T-cell (primary cell): ENCODE results near the gene CD96. TPM values are rescaled to one million over a fixed set of nuclear protein-coding genes. Genes with fewer than 3 reads are reported as not detected.

Source experiments
- ATAC-seq, 4 experiments: fragments of 200-7000 bp in 3 of 4; fragments of 150-1000 bp in 1 of 4; cut with Tn5 transposase; replicated peaks in 1 of 4; 1 replicate in 3 of 4; 2 replicates in 1 of 4; pipeline ENCODE4 v1.10.0; 2021; ENCODE audit warnings: moderate library complexity in 3 of 4, mild to moderate bottlenecking in 2 of 4, moderate number of reproducible peaks in 1 of 4
- CTCF ChIA-PET, 2 donors: fragments of 300-600 bp; sonication (Branson Sonifier 250); formaldehyde crosslinking; loops; one replicate each; lab custom pipeline; 2022; ENCODE audit warnings: antibody characterized with exemption in 2 of 2; lab: Charles Lee
- POLR2A ChIA-PET, 2 donors: fragments of 300-600 bp; sonication (Branson Sonifier 250); formaldehyde crosslinking; loops; one replicate each; lab custom pipeline; 2022; ENCODE audit warnings: antibody characterized with exemption in 2 of 2; lab: Charles Lee
- DNase-seq, 35 experiments: peaks; one replicate each; pipeline versions ENCODE4 v3.0.0 to v3.0.0-alpha.2; 2013 to 2023
- H3K27ac ChIP-seq: one replicate; pipeline ENCODE4 v1.5.1; 2013; ENCODE audit warnings: low read length
- H3K27me3 ChIP-seq, 2 experiments: replicated peaks in 1 of 2; 1 replicate in 1 of 2; 2 replicates in 1 of 2; pipeline versions ENCODE4 v1.6.1 to v1.7.0; 2013; ENCODE audit warnings: low read length in 1 of 2, mixed read lengths in 1 of 2; ENCODE audit not compliant: control insufficient read depth in 2 of 2, insufficient read depth in 2 of 2; ENCODE audit errors: extremely low read depth in 1 of 2
- H3K36me3 ChIP-seq, 2 donors: 1 replicate in 1 of 2; 2 replicates in 1 of 2; pipeline versions ENCODE4 v1.6.1 to v1.7.0; 2013; ENCODE audit warnings: low read length in 1 of 2; ENCODE audit not compliant: control insufficient read depth in 2 of 2, insufficient read depth in 1 of 2; ENCODE audit errors: extremely low read depth in 1 of 2
- H3K4me1 ChIP-seq, 2 experiments: 1 replicate in 1 of 2; 2 replicates in 1 of 2; pipeline versions ENCODE4 v1.6.1 to v1.7.0; 2013; ENCODE audit warnings: low read length in 2 of 2, mixed read lengths in 1 of 2; ENCODE audit not compliant: insufficient read depth in 2 of 2, control insufficient read depth in 1 of 2; ENCODE audit errors: extremely low read depth in 1 of 2
- H3K4me3 ChIP-seq, 2 donors: 1 replicate in 1 of 2; 2 replicates in 1 of 2; pipeline versions ENCODE4 v1.5.1 to v1.7.0; 2013; ENCODE audit warnings: mild to moderate bottlenecking in 2 of 2, low read length in 1 of 2, moderate library complexity in 1 of 2; ENCODE audit not compliant: control insufficient read depth in 1 of 2; ENCODE audit errors: extremely low read depth in 1 of 2
- H3K9me3 ChIP-seq: 2 replicates; pipeline ENCODE4 v1.7.0; 2013
- H3K27ac Mint-ChIP-seq, 2 donors: one replicate each; pipeline ENCODE4 v1.8.0; 2020 to 2021; ENCODE audit warnings: mild to moderate bottlenecking in 2 of 2, mixed read lengths in 2 of 2
- H3K27me3 Mint-ChIP-seq, 2 donors: one replicate each; pipeline ENCODE4 v1.8.0; 2021 to 2022; ENCODE audit warnings: mixed read lengths in 2 of 2
- H3K36me3 Mint-ChIP-seq: one replicate; pipeline ENCODE4 v1.8.0; 2021; ENCODE audit warnings: mixed read lengths
- H3K4me1 Mint-ChIP-seq, 3 donors: one replicate each; pipeline ENCODE4 v1.8.0; 2020 to 2022; ENCODE audit warnings: mixed read lengths in 3 of 3, mild to moderate bottlenecking in 1 of 3
- H3K4me3 Mint-ChIP-seq, 3 donors: one replicate each; pipeline ENCODE4 v1.8.0; 2020 to 2022; ENCODE audit warnings: mild to moderate bottlenecking in 3 of 3, mixed read lengths in 3 of 3, moderate library complexity in 3 of 3
- H3K9me3 Mint-ChIP-seq, 3 donors: one replicate each; pipeline ENCODE4 v1.8.0; 2020 to 2022; ENCODE audit warnings: mixed read lengths in 3 of 3
- WGBS: methylation state at CpG from one replicate; pipeline ENCODE4 v1.1.5; 2013; ENCODE audit warnings: missing lambda C conversion rate; ENCODE audit not compliant: insufficient coverage; 5-methylcytosine and 5-hydroxymethylcytosine counted together
- total RNA-seq, 35 experiments: library from RNA in 6 of 35; stranded (reverse) in 6 of 35; fragments of 120-200 nt in 1 of 35; gene quantifications; one replicate each; pipeline versions ENCODE4 v1.2.1 to v1.2.4 and lab custom pipeline; 2013 to 2026

The CD96 gene
- total RNA-seq, 5 donors from 2014 or later (not counting 1 experiment from before 2014, with no cell fraction given) = 183 to 229 (median 203) TPM

- H3K4me3 Mint-ChIP-seq = no peak overlapping the region
- POLR2A ChIA-PET = interaction anchor here in 1 of 2 donors (0.6 to 0.7 kb wide), 2 partner anchors 38 to 283 kb away, joined by 3 read pairs; no protein-coding TSS in a partner anchor
- ATAC-seq = peak; percentile 63 to 86 (median 69)
Measured at GRCh38 chr3:111577798-111578685, 36.0 kb downstream of the CD96 start.

GRCh38 chr3:111578867-111579266 lies 36.9 kb downstream of the CD96 start:
- no peak overlapping the region for H3K27ac ChIP-seq
- peak overlapping the region in 1 of 2 donors; percentile 50 for H3K27ac Mint-ChIP-seq
- peaks cover 72% of the 10 kb centered on the region for H3K36me3 Mint-ChIP-seq
- H3K9me3 ChIP-seq = no peaks in the 10 kb centered on the region
- POLR2A ChIA-PET = interaction anchor here in 1 of 2 donors (0.6 to 0.7 kb wide), 2 partner anchors 32 to 1127 kb away, joined by 3 to 4 read pairs; no protein-coding TSS in a partner anchor
- H3K36me3 ChIP-seq = peaks cover 0 to 67% of the 10 kb centered on the region in 2 donors
- 83% methylated on average over 1 of the region's 4 CpGs for WGBS
- no peak overlapping the region for H3K4me3 Mint-ChIP-seq
- CTCF ChIA-PET = interaction anchor here (0.7 to 2.3 kb wide), 9 partner anchors 28 to 434 kb away, joined by 3 to 22 read pairs (median 4); no protein-coding TSS in a partner anchor
- no peaks in the 10 kb centered on the region for H3K27me3 ChIP-seq
- H3K4me1 Mint-ChIP-seq = peaks cover 51 to 69% (median 68%) of the 10 kb centered on the region in 3 donors
- ATAC-seq (no peak), DNase-seq (no peak)
- no peaks in the 10 kb centered on the region for H3K4me1 ChIP-seq
- no peaks in the 10 kb centered on the region for H3K27me3 Mint-ChIP-seq
- H3K9me3 Mint-ChIP-seq = no peaks in the 10 kb centered on the region
- H3K4me3 ChIP-seq = no peak overlapping the region

More at GRCh38 chr3:111577798-111578685, 36.0 kb downstream of the CD96 start:
- H3K27me3 ChIP-seq = no peaks in the 10 kb centered on the region
- Mint-ChIP-seq H3K9me3 (no peaks in the 10 kb centered on the region), H3K27ac (peak overlapping the region; percentile 16 to 46), H3K36me3 (peaks cover 73% of the 10 kb centered on the region), H3K4me1 (peaks cover 59 to 73% (median 69%) of the 10 kb centered on the region in 3 donors), H3K27me3 (no peaks in the 10 kb centered on the region)
- no peaks in the 10 kb centered on the region for H3K4me1 ChIP-seq
- no peaks in the 10 kb centered on the region for H3K9me3 ChIP-seq
- no peak overlapping the region for H3K27ac ChIP-seq
- H3K4me3 ChIP-seq = no peak overlapping the region
- WGBS = no CpG with 5 or more reads among the region's 4 CpGs
- H3K36me3 ChIP-seq = peaks cover 0 to 62% of the 10 kb centered on the region in 2 donors
- peak in 1 of 35 experiments; percentile 58 for DNase-seq
- CTCF ChIA-PET = interaction anchor here (0.7 to 2.3 kb wide), 16 partner anchors 12 to 435 kb away, joined by 3 to 22 read pairs (median 3); no protein-coding TSS in a partner anchor

GRCh38 chr3:111579495-111579894 lies 37.5 kb downstream of the CD96 start:
- H3K9me3 Mint-ChIP-seq = no peaks in the 10 kb centered on the region
- no peak for ATAC-seq
- Histone ChIP-seq H3K9me3 (no peaks in the 10 kb centered on the region), H3K4me1 (no peaks in the 10 kb centered on the region), H3K4me3 (no peak overlapping the region), H3K36me3 (peaks cover 0 to 74% of the 10 kb centered on the region in 2 donors), H3K27me3 (no peaks in the 10 kb centered on the region), H3K27ac (no peak overlapping the region)
- no peak for DNase-seq
- peaks cover 55 to 71% (median 68%) of the 10 kb centered on the region in 3 donors for H3K4me1 Mint-ChIP-seq
- H3K27ac Mint-ChIP-seq = no peak overlapping the region
- ChIA-PET POLR2A (interaction anchor here in 1 of 2 donors (0.6 to 0.7 kb wide), 2 partner anchors 31 to 1128 kb away, joined by 3 to 4 read pairs; no protein-coding TSS in a partner anchor), CTCF (interaction anchor here in 1 of 2 donors (0.5 kb wide), 1 partner anchor 126 kb away, joined by 6 read pairs; no protein-coding TSS in a partner anchor)
- no peaks in the 10 kb centered on the region for H3K27me3 Mint-ChIP-seq
- WGBS = 95% methylated on average over 4 of the region's 5 CpGs
- peaks cover 77% of the 10 kb centered on the region for H3K36me3 Mint-ChIP-seq
- no peak overlapping the region for H3K4me3 Mint-ChIP-seq

- ChIA-PET CTCF (no interaction called here), POLR2A (no interaction called here)
- peaks cover 86% of the 10 kb centered on the region for H3K36me3 Mint-ChIP-seq
- peaks cover 60 to 64% (median 60%) of the 10 kb centered on the region in 3 donors for H3K4me1 Mint-ChIP-seq
- ATAC-seq (no peak), DNase-seq (no peak)
- H3K9me3 Mint-ChIP-seq = no peaks in the 10 kb centered on the region
- 90% methylated on average over 2 of the region's 2 CpGs for WGBS
- H3K9me3 ChIP-seq = no peaks in the 10 kb centered on the region
- peak overlapping the region; percentile 7 to 61 for H3K27ac Mint-ChIP-seq
- H3K27me3 Mint-ChIP-seq = no peaks in the 10 kb centered on the region
- H3K36me3 ChIP-seq = peaks cover 0 to 86% of the 10 kb centered on the region in 2 donors
- no peaks in the 10 kb centered on the region for H3K4me1 ChIP-seq
- H3K27ac ChIP-seq = no peak overlapping the region
- no peak overlapping the region for H3K4me3 Mint-ChIP-seq
- H3K4me3 ChIP-seq = no peak overlapping the region
- H3K27me3 ChIP-seq = no peaks in the 10 kb centered on the region
Measured at GRCh38 chr3:111581403-111582119, 39.6 kb downstream of the CD96 start.

GRCh38 chr3:111582120-111582474 lies 40.1 kb downstream of the CD96 start:
- Mint-ChIP-seq H3K27me3 (no peaks in the 10 kb centered on the region), H3K4me3 (no peak overlapping the region), H3K9me3 (no peaks in the 10 kb centered on the region), H3K4me1 (peaks cover 58 to 59% (median 59%) of the 10 kb centered on the region in 3 donors), H3K36me3 (peaks cover 84% of the 10 kb centered on the region), H3K27ac (peak overlapping the region in 1 of 2 donors; percentile 23)
- no peaks in the 10 kb centered on the region for H3K4me1 ChIP-seq
- H3K4me3 ChIP-seq = no peak overlapping the region
- WGBS = no CpG with 5 or more reads among the region's 1 CpG
- no peak overlapping the region for H3K27ac ChIP-seq
- POLR2A ChIA-PET = no interaction called here
- CTCF ChIA-PET = no interaction called here
- DNase-seq (no peak), ATAC-seq (no peak)
- H3K36me3 ChIP-seq = peaks cover 0 to 88% of the 10 kb centered on the region in 2 donors
- no peaks in the 10 kb centered on the region for H3K9me3 ChIP-seq
- H3K27me3 ChIP-seq = no peaks in the 10 kb centered on the region

DNA sequence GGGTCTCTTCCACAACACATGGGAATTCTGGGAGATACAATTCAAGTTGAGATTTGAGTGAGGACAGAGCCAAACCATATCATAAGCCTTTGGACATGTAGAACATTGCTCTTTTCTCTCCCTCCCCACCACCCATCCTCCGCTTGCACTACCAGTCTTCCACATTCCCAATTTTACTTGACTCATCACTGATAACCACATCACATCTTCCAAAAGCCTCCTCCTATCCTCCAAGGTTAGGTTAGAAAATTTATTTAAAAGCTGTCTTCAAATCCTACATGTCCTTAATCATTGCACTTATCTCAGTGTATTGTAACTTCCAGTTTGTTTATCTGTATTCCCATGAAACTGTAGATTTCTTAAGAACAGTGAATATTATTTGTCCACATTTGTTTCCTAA lies 42.7 kb downstream of the CD96 start:
- ChIA-PET POLR2A (no interaction called here), CTCF (no interaction called here)
- H3K36me3 ChIP-seq = peaks cover 0 to 80% of the 10 kb centered on the region in 2 donors
- no peaks in the 10 kb centered on the region for H3K4me1 ChIP-seq
- H3K27me3 ChIP-seq = no peaks in the 10 kb centered on the region
- H3K4me1 Mint-ChIP-seq = peaks cover 46 to 59% (median 49%) of the 10 kb centered on the region in 3 donors
- 83% methylated on average over 1 of the region's 1 CpG for WGBS
- H3K4me3 Mint-ChIP-seq = no peak overlapping the region
- no peak for DNase-seq
- peaks cover 83% of the 10 kb centered on the region for H3K36me3 Mint-ChIP-seq
- H3K27ac Mint-ChIP-seq = no peak overlapping the region
- no peak overlapping the region for H3K4me3 ChIP-seq
- no peaks in the 10 kb centered on the region for H3K9me3 ChIP-seq
- H3K27ac ChIP-seq = no peak overlapping the region
- ATAC-seq = no peak
- H3K9me3 Mint-ChIP-seq = no peaks in the 10 kb centered on the region
- no peaks in the 10 kb centered on the region for H3K27me3 Mint-ChIP-seq
